ENCODE measurements around the gene C10orf71.

DNA sequence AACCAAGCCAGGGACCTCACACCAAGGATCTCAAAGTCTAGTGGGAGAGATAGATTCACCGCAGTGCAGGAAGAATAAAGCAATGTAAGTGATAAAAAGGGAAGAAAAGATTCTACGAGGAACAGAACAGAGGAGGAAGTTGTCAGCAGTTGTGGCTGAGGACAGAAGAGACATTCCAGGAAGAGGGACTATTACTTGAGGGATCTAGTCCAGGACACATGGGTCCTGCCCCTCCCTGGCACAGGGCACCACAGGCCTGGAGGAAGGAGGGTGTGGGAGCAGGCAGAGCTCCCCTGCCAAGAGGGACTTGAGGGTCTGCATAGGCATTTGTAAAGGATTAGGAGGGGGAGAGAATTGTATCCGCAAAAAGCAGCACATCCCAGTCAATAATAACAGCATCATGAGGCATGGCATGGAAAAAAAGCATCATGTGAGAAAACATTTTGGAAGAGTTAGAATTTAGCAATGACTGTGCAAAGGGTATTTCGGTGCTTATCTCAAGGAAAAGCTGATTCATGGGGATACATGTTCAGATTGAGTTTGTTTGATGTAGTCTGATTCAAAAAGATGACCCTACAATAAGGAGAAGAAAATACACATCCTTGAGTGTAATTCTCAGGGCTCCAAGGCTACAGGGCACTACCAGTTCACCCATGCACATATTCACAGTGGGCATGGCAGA lies 12.7 kb downstream of the C10orf71 start:
- TF ChIP-seq, protein P1, sequence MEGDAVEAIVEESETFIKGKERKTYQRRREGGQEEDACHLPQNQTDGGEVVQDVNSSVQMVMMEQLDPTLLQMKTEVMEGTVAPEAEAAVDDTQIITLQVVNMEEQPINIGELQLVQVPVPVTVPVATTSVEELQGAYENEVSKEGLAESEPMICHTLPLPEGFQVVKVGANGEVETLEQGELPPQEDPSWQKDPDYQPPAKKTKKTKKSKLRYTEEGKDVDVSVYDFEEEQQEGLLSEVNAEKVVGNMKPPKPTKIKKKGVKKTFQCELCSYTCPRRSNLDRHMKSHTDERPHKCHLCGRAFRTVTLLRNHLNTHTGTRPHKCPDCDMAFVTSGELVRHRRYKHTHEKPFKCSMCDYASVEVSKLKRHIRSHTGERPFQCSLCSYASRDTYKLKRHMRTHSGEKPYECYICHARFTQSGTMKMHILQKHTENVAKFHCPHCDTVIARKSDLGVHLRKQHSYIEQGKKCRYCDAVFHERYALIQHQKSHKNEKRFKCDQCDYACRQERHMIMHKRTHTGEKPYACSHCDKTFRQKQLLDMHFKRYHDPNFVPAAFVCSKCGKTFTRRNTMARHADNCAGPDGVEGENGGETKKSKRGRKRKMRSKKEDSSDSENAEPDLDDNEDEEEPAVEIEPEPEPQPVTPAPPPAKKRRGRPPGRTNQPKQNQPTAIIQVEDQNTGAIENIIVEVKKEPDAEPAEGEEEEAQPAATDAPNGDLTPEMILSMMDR (IDR thresholded peaks at IDR 0.05; ENCODE audit: low read length) = no peak
- no peak for TF ChIP-seq EZH2 (optimal IDR thresholded peaks at IDR 0.05; ENCODE audit: low read depth, low read length)
- TF ChIP-seq EZH2phosphoT487 (IDR thresholded peaks at IDR 0.05; ENCODE audit: low read length) = no peak
